ENCODE data around the gene NRP2. TPM values are rescaled to one million over a fixed set of nuclear protein-coding genes. Genes with fewer than 3 reads are reported as not detected.

The NRP2 gene
- total RNA-seq, 4 donors from 2014 or later = 195 to 440 (median 314) TPM

GRCh38 chr2:205661281-205661680 lies 21.0 kb upstream of the NRP2 start:
- peaks cover 0 to 29% (median 21%) of the 10 kb centered on the region in 4 donors for H3K4me1 ChIP-seq
- H3K4me3 ChIP-seq = no peak overlapping the region
- WGBS = 93% methylated on average over 5 of the region's 5 CpGs
- H3K27me3 ChIP-seq = no peaks in the 10 kb centered on the region
- peak; percentile 50 for DNase-seq (ENCODE audit: extremely low spot score)
- TF ChIP-seq CTCF (IDR thresholded peaks at IDR 0.05) = no peak
- no peak for TF ChIP-seq POLR2AphosphoS5 (IDR thresholded peaks at IDR 0.05)
- no peak for TF ChIP-seq EP300 (IDR thresholded peaks at IDR 0.05)
- no peak for TF ChIP-seq POLR2A (IDR thresholded peaks at IDR 0.05; ENCODE audit: low read depth)
- intact Hi-C loops (cut with DNase I) = no loop called here
- no peaks in the 10 kb centered on the region for H3K36me3 ChIP-seq
- no peak overlapping the region for H3K27ac ChIP-seq (replicated peaks in 1 of 4)
- H3K9me3 ChIP-seq = no peaks in the 10 kb centered on the region

GRCh38 chr2:205662206-205662965 lies 19.9 kb upstream of the NRP2 start:
- WGBS = 96% methylated on average over 3 of the region's 3 CpGs
- no peak for TF ChIP-seq POLR2A (IDR thresholded peaks at IDR 0.05; ENCODE audit: low read depth)
- no peak for TF ChIP-seq CTCF (IDR thresholded peaks at IDR 0.05)
- no peak for TF ChIP-seq EP300 (IDR thresholded peaks at IDR 0.05)
- no peaks in the 10 kb centered on the region for H3K27me3 ChIP-seq
- peaks cover 0 to 21% (median 12%) of the 10 kb centered on the region in 4 donors for H3K4me1 ChIP-seq
- no peak overlapping the region for H3K27ac ChIP-seq (replicated peaks in 1 of 4)
- H3K4me3 ChIP-seq = no peak overlapping the region
- intact Hi-C loops (cut with DNase I) = no loop called here
- DNase-seq (ENCODE audit: extremely low spot score) = peak; percentile 89
- no peaks in the 10 kb centered on the region for H3K9me3 ChIP-seq
- no peaks in the 10 kb centered on the region for H3K36me3 ChIP-seq

- WGBS = 91% methylated on average over 2 of the region's 2 CpGs
- no peak overlapping the region for H3K27ac ChIP-seq (replicated peaks in 1 of 4)
- H3K27me3 ChIP-seq = no peaks in the 10 kb centered on the region
- no peaks in the 10 kb centered on the region for H3K36me3 ChIP-seq
- H3K4me3 ChIP-seq = no peak overlapping the region
- peaks cover 0 to 10% (median 4%) of the 10 kb centered on the region in 4 donors for H3K4me1 ChIP-seq
- TF ChIP-seq CTCF (IDR thresholded peaks at IDR 0.05) (no peak), EP300 (IDR thresholded peaks at IDR 0.05) (no peak), POLR2A (IDR thresholded peaks at IDR 0.05; ENCODE audit: low read depth) (no peak), POLR2AphosphoS5 (IDR thresholded peaks at IDR 0.05) (no peak)
- H3K9me3 ChIP-seq = no peaks in the 10 kb centered on the region
- intact Hi-C loops (cut with DNase I) = no loop called here
- DNase-seq (ENCODE audit: extremely low spot score) = no peak
These were observed 16.5 kb upstream of the NRP2 start for GRCh38 chr2:205665791-205666190.

- peak; percentile 19 for DNase-seq (ENCODE audit: extremely low spot score)
These were observed 12.0 kb upstream of the NRP2 start for GRCh38 chr2:205670292-205670691.

More at GRCh38 chr2:205670292-205670691, 12.0 kb upstream of the NRP2 start:
- H3K4me1 ChIP-seq = peaks cover 0 to 14% (median 0%) of the 10 kb centered on the region in 4 donors
- 72% methylated on average over 2 of the region's 2 CpGs for WGBS
- no peaks in the 10 kb centered on the region for H3K36me3 ChIP-seq
- H3K4me3 ChIP-seq = no peak overlapping the region
- no peak for TF ChIP-seq EP300 (IDR thresholded peaks at IDR 0.05)
- no peak for TF ChIP-seq CTCF (IDR thresholded peaks at IDR 0.05)
- TF ChIP-seq POLR2A (IDR thresholded peaks at IDR 0.05; ENCODE audit: low read depth) = no peak
- TF ChIP-seq POLR2AphosphoS5 (IDR thresholded peaks at IDR 0.05) = no peak
- H3K9me3 ChIP-seq = no peaks in the 10 kb centered on the region
- intact Hi-C loops (cut with DNase I) = loop anchor here (10.0 kb wide), 5 partner anchors 255 to 1565 kb away; no protein-coding TSS in a partner anchor
- no peaks in the 10 kb centered on the region for H3K27me3 ChIP-seq
- no peak overlapping the region for H3K27ac ChIP-seq (replicated peaks in 1 of 4)

Measured in esophagus muscularis mucosa (tissue), 4 donors.